SK-N-SH (cell line): ENCODE results near the gene DAB2. TPM values are rescaled to one million over a fixed set of nuclear protein-coding genes. Genes with fewer than 3 reads are reported as not detected.

Experiments
- CTCF ChIA-PET: fragments of 300-600, 350-600 bp; formaldehyde crosslinking; extraction: SDS; loops from one replicate; lab custom pipeline; 2021; lab: Yijun Ruan, JAX
- POLR2A ChIA-PET: fragments of 350-600 bp; sonication (Branson Sonifier 250); formaldehyde crosslinking; extraction: SDS; loops from one replicate; lab custom pipeline; 2020; ENCODE audit warnings: antibody characterized with exemption, inconsistent platforms; lab: Yijun Ruan, JAX
- DNase-seq: peaks from one replicate; pipeline ENCODE4 v3.0.0; 2012
- H2AFZ ChIP-seq: fragments of 200-600 bp; sonication (generic); 2 replicates; pipeline ENCODE4 v1.8.1; 2016; ENCODE audit warnings: antibody characterized with exemption, mild to moderate bottlenecking, low read depth
- H3F3A ChIP-seq: fragments of 200-600 bp; sonication (generic); replicated peaks from 2 replicates; pipeline ENCODE3; 2016; ENCODE audit warnings: antibody characterized with exemption, mild to moderate bottlenecking; ENCODE audit not compliant: insufficient read depth
- H3K27ac ChIP-seq, 2 experiments: fragments of 200-500 bp in 1 of 2; fragments of 200-600 bp in 1 of 2; sonication (Bioruptor generic) in 1 of 2; sonication (generic), shearing (Covaris generic) in 1 of 2; 2 replicates each; pipeline versions ENCODE4 v1.5.1 to v1.6.1; 2014 to 2016; ENCODE audit warnings: low read depth in 2 of 2, inconsistent platforms in 1 of 2, low read length in 1 of 2, mild to moderate bottlenecking in 1 of 2, mixed read lengths in 1 of 2
- H3K27me3 ChIP-seq: fragments of 200-600 bp; sonication (generic), shearing (Covaris generic); 2 replicates; pipeline ENCODE4 v1.6.1; 2016; ENCODE audit warnings: mixed run types; ENCODE audit not compliant: insufficient read depth
- H3K36me3 ChIP-seq, 2 experiments: fragments of 200-500 bp in 1 of 2; fragments of 200-600 bp in 1 of 2; sonication (Bioruptor generic) in 1 of 2; sonication (generic) in 1 of 2; replicated peaks in 1 of 2; 2 replicates each; pipeline versions ENCODE3 to v1.5.1; 2014 to 2016; ENCODE audit warnings: low read length in 1 of 2, mild to moderate bottlenecking in 1 of 2; ENCODE audit not compliant: insufficient read depth in 2 of 2, control insufficient read depth in 1 of 2
- H3K4me1 ChIP-seq, 2 experiments: fragments of 200-500 bp in 1 of 2; fragments of 200-600 bp in 1 of 2; sonication (Bioruptor generic) in 1 of 2; sonication (generic), shearing (Covaris generic) in 1 of 2; 2 replicates each; pipeline versions ENCODE4 v1.5.1 to v1.6.1; 2014 to 2016; ENCODE audit warnings: low read depth in 1 of 2, low read length in 1 of 2, mixed run types in 1 of 2; ENCODE audit not compliant: insufficient read depth in 2 of 2, control insufficient read depth in 1 of 2
- H3K4me2 ChIP-seq: fragments of 200-600 bp; sonication (generic), shearing (Covaris generic); 2 replicates; pipeline ENCODE4 v1.6.1; 2017; ENCODE audit warnings: mixed run types
- H3K4me3 ChIP-seq, 2 experiments: fragments of 200-500 bp in 1 of 2; fragments of 200-600 bp in 1 of 2; sonication (Bioruptor generic) in 1 of 2; sonication (generic), shearing (Covaris generic) in 1 of 2; 2 replicates each; pipeline versions ENCODE4 v1.5.1 to v1.8.1; 2014 to 2016; ENCODE audit warnings: low read depth in 2 of 2, inconsistent platforms in 1 of 2, low read length in 1 of 2, mild to moderate bottlenecking in 1 of 2, mixed read lengths in 1 of 2, moderate library complexity in 1 of 2
- H3K79me2 ChIP-seq: fragments of 200-600 bp; sonication (generic); 2 replicates; pipeline ENCODE4 v1.8.1; 2017; ENCODE audit warnings: mild to moderate bottlenecking; ENCODE audit not compliant: insufficient read depth
- H3K9ac ChIP-seq: fragments of 200-600 bp; sonication (generic); 2 replicates; pipeline ENCODE4 v1.6.1; 2017; ENCODE audit warnings: mixed run types
- H3K9me2 ChIP-seq: fragments of 200-600 bp; sonication (generic); 2 replicates; pipeline ENCODE4 v1.6.1; 2017; ENCODE audit warnings: mixed run types
- H3K9me3 ChIP-seq: fragments of 200-600 bp; sonication (generic); 2 replicates; pipeline ENCODE4 v1.6.1; 2017; ENCODE audit warnings: mixed run types, mild to moderate bottlenecking, moderate library complexity
- H4K20me1 ChIP-seq: fragments of 200-600 bp; sonication (generic); 2 replicates; pipeline ENCODE4 v1.6.1; 2017; ENCODE audit warnings: mild to moderate bottlenecking, mixed run types; ENCODE audit not compliant: insufficient read depth
- CHD2 ChIP-seq: fragments of 150-350 bp; IDR thresholded peaks from 2 replicates; pipeline ENCODE4 v1.6.1; 2018; ENCODE audit warnings: low read length; ENCODE audit not compliant: partially characterized antibody
- ELF1 ChIP-seq: IDR thresholded peaks from 2 replicates; pipeline ENCODE4 v1.4.0; 2012
- FOSL2 ChIP-seq: IDR thresholded peaks from 2 replicates; pipeline ENCODE4 v1.4.0; 2012; ENCODE audit warnings: low read depth, mild to moderate bottlenecking, moderate library complexity, borderline replicate concordance
- FOXJ3 ChIP-seq: sonication (generic); formaldehyde crosslinking; IDR thresholded peaks from 2 replicates; pipeline ENCODE4 v1.5.1; 2020; ENCODE audit warnings: mild to moderate bottlenecking, missing genetic modification reagents
- GATA2 ChIP-seq: sonication (generic); formaldehyde crosslinking; IDR thresholded peaks from 2 replicates; pipeline ENCODE4 v1.5.0; 2020; ENCODE audit warnings: mild to moderate bottlenecking, missing genetic modification reagents
- IRF3 ChIP-seq: fragments of 150-350 bp; IDR thresholded peaks from 2 replicates; pipeline ENCODE4 v1.6.1; 2016; ENCODE audit warnings: mild to moderate bottlenecking, low read depth, low read length
- MEF2A ChIP-seq: IDR thresholded peaks from 2 replicates; pipeline ENCODE4 v1.4.0; 2012; ENCODE audit warnings: low read depth, borderline replicate concordance
- MXI1 ChIP-seq: IDR thresholded peaks from 2 replicates; pipeline ENCODE4 v1.6.1; 2012; ENCODE audit warnings: mild to moderate bottlenecking, low read depth, low read length, improper control_type of control experiment
- NRF1 ChIP-seq: IDR thresholded peaks from 2 replicates; pipeline ENCODE4 v1.6.1; 2012; ENCODE audit warnings: low read depth, mild to moderate bottlenecking, low read length
- PBX3 ChIP-seq: IDR thresholded peaks from 2 replicates; pipeline ENCODE4; 2012
- RCOR1 ChIP-seq: fragments of 150-350 bp; IDR thresholded peaks from 2 replicates; pipeline ENCODE4 v1.6.1; 2017; ENCODE audit warnings: antibody characterized with exemption, low read length
- RFX5 ChIP-seq: IDR thresholded peaks from 2 replicates; pipeline ENCODE4 v1.6.1; 2012; ENCODE audit warnings: mild to moderate bottlenecking, improper control_type of control experiment, low read length
- SMC3 ChIP-seq: IDR thresholded peaks from 2 replicates; pipeline ENCODE4 v1.6.1; 2012; ENCODE audit warnings: low read depth, low read length, improper control_type of control experiment
- TAF1 ChIP-seq: IDR thresholded peaks from 2 replicates; pipeline ENCODE4 v1.6.1; 2012; ENCODE audit warnings: low read depth, mild to moderate bottlenecking, low read length, moderate library complexity, borderline replicate concordance
- USF1 ChIP-seq: IDR thresholded peaks from 2 replicates; pipeline ENCODE4 v1.4.0; 2012; ENCODE audit warnings: low read depth, borderline replicate concordance
- USF2 ChIP-seq: fragments of 150-350 bp; IDR thresholded peaks from 2 replicates; pipeline ENCODE4 v1.6.1; 2017; ENCODE audit warnings: antibody characterized with exemption, low read length, low read depth, borderline replicate concordance
- WGBS: methylation state at CpG from one replicate; pipeline ENCODE4 v1.1.6; 2017; ENCODE audit warnings: low lambda C conversion rate; 5-methylcytosine and 5-hydroxymethylcytosine counted together
- polyA plus RNA-seq, 3 experiments: library from polyadenylated mRNA; depleted of rRNA; stranded (reverse); fragments of >200 nt; gene quantifications; 2 replicates each; pipeline ENCODE4 v1.2.3, GENCODE V29; 2012
- TF ChIP-seq, protein P1 (sequence below): IDR thresholded peaks from 2 replicates; pipeline ENCODE4 v1.4.0; 2012; ENCODE audit warnings: low read depth
- TF ChIP-seq, protein P2 (sequence below): IDR thresholded peaks from 2 replicates; pipeline ENCODE4 v1.4.0; 2012; ENCODE audit warnings: low read depth, borderline replicate concordance
- TF ChIP-seq, protein P3 (sequence below): IDR thresholded peaks from 2 replicates; pipeline ENCODE4 v1.6.1; 2012; ENCODE audit warnings: mild to moderate bottlenecking, low read depth, low read length, moderate library complexity

The DAB2 gene
- polyA plus RNA-seq, 1 of the 3 experiments (the other 2 are of a cell fraction): 23.7 TPM

DNA sequence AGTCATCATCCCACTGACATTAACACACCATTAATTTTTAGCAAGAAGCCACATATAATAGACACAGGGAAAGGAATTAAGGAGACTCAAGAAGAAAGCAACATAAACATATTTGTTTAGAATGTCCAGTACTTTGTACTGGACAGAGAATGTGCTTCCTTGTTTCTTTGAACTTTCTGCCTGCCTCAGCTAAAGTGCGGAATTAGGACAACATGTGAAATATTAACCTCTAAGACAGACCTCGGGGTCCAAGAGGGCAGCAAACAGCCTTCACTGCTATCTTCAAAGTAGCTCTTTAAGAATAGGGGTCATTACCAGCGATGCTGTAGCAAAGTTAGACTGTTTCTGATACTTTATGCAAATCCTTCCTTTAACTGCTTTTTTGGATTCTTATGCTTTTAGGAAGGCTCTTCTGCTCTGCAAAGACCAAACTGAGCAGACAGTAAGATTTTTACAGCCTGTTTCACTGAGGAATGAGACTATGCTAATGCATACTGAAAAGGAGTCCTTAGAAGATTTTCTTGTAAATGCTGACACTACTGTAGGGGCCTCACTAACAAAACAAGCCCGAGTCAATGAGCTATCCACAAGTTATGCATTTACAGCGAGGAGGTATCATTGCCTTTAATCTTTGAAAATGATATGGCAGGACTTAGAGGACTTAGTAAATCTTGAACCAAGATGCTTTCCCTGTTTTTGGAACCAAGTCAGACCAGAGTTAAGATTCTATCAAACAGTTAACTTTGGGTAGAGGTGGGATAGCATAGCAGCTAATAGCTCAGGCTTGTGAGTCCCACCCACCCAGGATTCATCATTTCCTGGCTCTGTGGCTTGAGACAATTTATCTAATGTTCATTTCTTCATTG is 23.8 kb downstream of the DAB2 start:
- peaks cover 45% of the 10 kb centered on the region for H3F3A ChIP-seq
- no peak overlapping the region for H3K4me3 ChIP-seq
- peaks cover 60% of the 10 kb centered on the region for H3K79me2 ChIP-seq
- no peaks in the 10 kb centered on the region for H3K27me3 ChIP-seq
- peak overlapping the region; percentile 35; the same call in 1 of the 2 replicates for H3K9ac ChIP-seq
- peaks cover 0 to 22% of the 10 kb centered on the region in 2 experiments for H3K36me3 ChIP-seq
- peak overlapping the region; percentile 56 for H3K4me2 ChIP-seq
- ChIA-PET CTCF (interaction anchor here (0.9 to 1.4 kb wide), 3 partner anchors 21 to 147 kb away, joined by 3 read pairs; no protein-coding TSS in a partner anchor), POLR2A (no interaction called here)
- 34% methylated on average over 4 of the region's 5 CpGs for WGBS
- H3K9me3 ChIP-seq: no peaks in the 10 kb centered on the region
- no peaks in the 10 kb centered on the region for H3K9me2 ChIP-seq
- H2AFZ ChIP-seq: no peak overlapping the region
- peaks cover 0 to 40% of the 10 kb centered on the region in 2 experiments; a peak in 3 of 4 replicates for H3K4me1 ChIP-seq
- DNase-seq: no peak
- TF ChIP-seq FOXJ3 (CRISPR knock-in tag) (no peak), NRF1 (no peak), CHD2 (no peak), PBX3 (no peak), MEF2A (no peak), RCOR1 (no peak), SMC3 (no peak), MXI1 (no peak), IRF3 (no peak), GATA2 (CRISPR knock-in tag) (no peak), FOSL2 (no peak), TAF1 (no peak), ELF1 (no peak), USF1 (no peak), USF2 (no peak), RFX5 (no peak)
- TF ChIP-seq, protein P1, sequence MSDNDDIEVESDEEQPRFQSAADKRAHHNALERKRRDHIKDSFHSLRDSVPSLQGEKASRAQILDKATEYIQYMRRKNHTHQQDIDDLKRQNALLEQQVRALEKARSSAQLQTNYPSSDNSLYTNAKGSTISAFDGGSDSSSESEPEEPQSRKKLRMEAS: no peak
- TF ChIP-seq, protein P2, sequence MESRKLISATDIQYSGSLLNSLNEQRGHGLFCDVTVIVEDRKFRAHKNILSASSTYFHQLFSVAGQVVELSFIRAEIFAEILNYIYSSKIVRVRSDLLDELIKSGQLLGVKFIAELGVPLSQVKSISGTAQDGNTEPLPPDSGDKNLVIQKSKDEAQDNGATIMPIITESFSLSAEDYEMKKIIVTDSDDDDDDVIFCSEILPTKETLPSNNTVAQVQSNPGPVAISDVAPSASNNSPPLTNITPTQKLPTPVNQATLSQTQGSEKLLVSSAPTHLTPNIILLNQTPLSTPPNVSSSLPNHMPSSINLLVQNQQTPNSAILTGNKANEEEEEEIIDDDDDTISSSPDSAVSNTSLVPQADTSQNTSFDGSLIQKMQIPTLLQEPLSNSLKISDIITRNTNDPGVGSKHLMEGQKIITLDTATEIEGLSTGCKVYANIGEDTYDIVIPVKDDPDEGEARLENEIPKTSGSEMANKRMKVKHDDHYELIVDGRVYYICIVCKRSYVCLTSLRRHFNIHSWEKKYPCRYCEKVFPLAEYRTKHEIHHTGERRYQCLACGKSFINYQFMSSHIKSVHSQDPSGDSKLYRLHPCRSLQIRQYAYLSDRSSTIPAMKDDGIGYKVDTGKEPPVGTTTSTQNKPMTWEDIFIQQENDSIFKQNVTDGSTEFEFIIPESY: no peak
- TF ChIP-seq, protein P3, sequence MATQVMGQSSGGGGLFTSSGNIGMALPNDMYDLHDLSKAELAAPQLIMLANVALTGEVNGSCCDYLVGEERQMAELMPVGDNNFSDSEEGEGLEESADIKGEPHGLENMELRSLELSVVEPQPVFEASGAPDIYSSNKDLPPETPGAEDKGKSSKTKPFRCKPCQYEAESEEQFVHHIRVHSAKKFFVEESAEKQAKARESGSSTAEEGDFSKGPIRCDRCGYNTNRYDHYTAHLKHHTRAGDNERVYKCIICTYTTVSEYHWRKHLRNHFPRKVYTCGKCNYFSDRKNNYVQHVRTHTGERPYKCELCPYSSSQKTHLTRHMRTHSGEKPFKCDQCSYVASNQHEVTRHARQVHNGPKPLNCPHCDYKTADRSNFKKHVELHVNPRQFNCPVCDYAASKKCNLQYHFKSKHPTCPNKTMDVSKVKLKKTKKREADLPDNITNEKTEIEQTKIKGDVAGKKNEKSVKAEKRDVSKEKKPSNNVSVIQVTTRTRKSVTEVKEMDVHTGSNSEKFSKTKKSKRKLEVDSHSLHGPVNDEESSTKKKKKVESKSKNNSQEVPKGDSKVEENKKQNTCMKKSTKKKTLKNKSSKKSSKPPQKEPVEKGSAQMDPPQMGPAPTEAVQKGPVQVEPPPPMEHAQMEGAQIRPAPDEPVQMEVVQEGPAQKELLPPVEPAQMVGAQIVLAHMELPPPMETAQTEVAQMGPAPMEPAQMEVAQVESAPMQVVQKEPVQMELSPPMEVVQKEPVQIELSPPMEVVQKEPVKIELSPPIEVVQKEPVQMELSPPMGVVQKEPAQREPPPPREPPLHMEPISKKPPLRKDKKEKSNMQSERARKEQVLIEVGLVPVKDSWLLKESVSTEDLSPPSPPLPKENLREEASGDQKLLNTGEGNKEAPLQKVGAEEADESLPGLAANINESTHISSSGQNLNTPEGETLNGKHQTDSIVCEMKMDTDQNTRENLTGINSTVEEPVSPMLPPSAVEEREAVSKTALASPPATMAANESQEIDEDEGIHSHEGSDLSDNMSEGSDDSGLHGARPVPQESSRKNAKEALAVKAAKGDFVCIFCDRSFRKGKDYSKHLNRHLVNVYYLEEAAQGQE: no peak
- H4K20me1 ChIP-seq: no peaks in the 10 kb centered on the region
- H3K27ac ChIP-seq: peak overlapping the region; percentile 22 to 99; a peak in 3 of 4 replicates
